A172 (cell line): ENCODE data around the gene NDUFA13. TPM values are rescaled to one million over a fixed set of nuclear protein-coding genes. Genes with fewer than 3 reads are reported as not detected.

Source experiments
- DNase-seq: peaks from one replicate; pipeline ENCODE4 v3.0.0-alpha.2; 2015; ENCODE audit warnings: low spot score
- total RNA-seq: library from RNA; depleted of rRNA; stranded (reverse); fragments of >200 nt; shearing (Covaris generic); gene quantifications from 2 replicates; pipeline ENCODE4 v1.2.3, GENCODE V29; 2014

NDUFA13 gene
- total RNA-seq, 1 experiment from 2014 or later: 101 TPM

DNA sequence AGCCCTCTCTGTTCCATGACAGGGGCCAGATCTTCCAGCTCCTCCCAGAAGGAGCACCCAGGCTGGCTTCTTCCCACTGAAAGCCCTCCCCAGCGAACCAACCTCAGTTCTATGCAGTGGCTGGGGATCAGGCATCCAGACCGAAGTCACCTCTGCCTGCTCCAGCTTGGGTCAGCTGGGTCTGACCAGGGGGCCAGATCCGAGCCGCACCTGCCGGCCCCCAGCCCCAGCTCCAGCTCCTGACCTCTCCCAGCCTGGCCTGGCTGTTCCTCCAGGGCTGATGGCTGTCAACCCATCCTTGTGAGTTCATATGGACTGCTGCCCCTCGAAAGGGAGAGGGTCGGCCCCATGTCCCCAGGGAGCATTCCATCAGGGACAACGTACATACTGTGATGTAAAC, 8.7 kb upstream of the NDUFA13 start:
- DNase-seq: no peak

DNA sequence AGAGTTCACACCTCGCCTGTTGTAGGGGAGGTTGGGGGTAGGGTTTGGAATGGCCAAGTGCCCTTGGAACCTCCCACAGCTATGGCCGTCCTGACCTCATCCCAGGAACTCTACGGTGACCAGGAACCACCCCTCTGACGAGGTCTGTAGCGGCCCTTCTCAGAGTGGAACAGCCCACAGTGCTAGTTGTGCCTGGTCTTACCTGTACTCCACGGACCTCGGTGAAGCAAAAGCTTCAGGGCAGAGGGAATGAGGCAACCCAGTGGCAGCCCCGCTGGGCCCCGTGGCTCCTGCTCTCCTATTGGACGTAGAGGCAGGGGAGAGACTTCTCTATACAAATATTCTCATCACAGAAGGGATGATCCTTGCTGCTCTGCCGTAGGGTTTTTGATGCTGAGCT, 7.8 kb upstream of the NDUFA13 start:
- DNase-seq: no peak

DNA sequence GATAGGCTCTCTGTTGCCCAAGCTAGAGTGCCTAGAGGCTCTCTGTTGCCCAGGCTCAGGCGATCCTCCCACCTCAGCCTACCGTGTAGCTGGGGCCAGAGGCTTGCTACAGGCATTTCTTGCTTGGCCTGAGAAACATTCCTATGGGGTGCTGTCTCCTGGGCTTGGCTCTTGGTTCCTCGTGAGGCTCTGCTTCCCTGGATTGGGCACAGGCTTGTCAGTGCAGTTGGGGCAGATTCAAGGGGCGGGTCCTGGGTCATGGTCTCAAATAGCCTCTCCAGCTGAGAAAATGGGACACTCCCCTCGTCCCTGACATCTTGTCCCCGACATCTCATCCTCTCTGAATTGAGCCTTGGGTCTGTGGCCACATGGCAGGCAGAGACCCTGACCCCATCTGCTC, 5.6 kb upstream of the NDUFA13 start:
- no peak for DNase-seq

DNA sequence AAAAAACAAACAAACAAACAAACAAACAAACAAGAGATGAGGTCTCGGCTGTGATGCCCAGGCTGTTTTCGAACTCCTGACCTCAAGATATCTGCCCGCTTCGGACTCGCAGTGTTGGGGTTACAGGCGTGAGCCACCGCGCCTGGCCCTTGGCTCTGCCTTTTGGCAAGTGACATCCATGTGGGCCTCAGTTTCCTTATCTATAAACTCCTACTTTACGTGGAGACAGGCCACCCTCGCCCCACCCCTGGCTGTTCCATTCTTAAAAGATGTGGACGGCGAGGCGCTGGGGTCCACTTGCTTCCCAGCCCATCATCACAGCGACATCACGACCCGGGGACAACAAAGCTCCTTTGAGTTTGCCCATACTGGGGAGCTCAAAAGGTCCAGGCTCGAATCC, 2.3 kb upstream of the NDUFA13 start:
- no peak for DNase-seq

DNA sequence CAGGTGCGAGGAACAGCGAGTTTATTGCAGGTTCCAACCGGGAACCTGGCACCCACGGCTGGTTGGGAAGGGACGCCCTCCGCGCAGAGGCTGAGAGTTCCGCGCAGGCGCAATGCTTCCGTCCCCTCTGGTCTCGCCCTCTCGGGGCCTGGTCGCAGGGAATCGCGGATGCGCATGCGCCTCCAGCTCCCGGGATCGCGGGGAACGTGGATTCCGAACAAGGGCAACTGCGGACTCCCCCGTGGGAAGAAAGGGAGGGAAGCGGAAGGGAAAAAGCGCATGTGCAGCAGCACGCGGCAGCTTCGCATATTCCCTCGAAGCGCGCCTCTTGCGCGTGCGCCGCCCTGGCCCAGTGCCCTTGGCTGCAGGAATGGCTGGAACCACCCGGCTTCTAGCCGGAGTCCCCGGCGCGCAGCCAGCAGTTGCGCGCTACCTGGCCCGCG, 1.8 kb upstream of the NDUFA13 start:
- no peak for DNase-seq

DNA sequence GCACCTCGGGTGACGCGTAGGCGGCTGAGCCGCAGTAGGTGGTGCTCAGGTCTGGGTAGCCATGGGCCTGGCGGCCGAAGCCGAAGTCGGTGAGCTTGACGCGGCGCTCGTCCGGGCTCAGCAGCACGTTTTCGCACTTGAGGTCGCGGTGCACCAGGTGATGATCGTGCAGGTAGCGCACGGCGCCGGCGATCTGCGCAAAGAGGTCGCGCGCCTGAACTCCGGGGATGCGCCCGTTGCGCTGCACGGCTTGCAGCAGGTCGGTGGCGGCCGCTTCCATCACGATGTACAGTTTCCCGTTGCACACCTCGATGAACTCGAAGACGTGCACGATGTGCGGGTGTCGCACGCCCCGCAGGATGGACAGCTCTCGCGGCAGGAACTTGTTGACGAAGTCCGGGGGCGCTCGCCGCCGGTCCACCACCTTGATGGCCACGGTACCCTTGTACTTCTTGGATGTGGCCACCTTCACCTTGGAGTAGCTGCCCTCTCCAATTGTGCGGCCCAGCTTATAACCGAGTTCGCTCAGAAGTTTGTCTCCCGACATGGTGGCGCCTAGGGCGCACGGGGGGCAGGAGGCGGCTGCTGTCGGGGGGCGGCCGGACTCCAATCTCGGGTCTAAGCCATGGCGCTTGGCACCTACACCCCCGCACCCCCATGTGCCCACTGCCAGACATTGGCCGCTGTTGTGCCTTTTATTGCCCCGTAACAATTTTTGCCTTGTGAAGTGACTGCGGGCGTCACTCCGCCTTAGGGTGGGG, 964 bp upstream of the NDUFA13 start, which contains the start of gene TSSK6:
TSSK6 (minus strand) TSS at position 668 of the 761 bp plus-strand sequence; CDS start at position 547, 121 bp downstream.
- no peak for DNase-seq

DNA sequence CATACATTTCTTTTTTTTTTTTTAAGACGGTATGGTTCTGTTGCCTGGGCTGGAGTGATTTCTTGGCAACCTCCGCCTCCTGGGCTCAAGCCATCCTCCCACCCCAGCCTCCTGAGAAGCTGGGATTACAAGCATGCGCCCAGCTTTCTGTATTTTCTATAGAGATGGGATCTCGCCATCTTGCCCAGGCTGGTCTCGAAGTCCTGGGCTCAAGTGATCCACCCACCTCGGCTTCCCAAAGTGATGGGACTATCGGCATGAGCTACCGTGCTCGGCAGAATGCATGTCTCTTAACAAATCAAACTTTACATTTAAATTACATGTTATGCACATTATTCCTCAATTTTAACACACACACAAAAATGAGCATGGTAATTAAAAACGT, 1.2 kb downstream of the NDUFA13 start:
- no peak for DNase-seq

DNA sequence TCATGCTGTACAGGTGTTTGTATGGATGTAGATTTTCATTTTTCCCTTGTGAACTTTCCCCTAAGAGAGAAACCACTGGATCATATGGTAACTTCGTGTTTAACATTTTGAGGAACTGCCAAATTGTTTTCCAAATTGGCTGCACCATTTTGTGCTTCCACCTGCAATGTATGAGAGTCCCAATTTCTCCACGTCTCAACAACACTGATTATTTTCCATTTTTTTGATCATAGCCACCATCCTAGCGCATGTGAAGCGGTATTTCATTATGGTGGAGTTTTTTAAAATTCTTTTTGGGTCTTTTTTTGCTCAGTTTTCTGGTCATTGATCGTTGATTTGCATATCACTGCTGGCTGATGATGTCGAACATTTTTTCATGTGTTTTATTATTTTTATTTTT, 5.0 kb downstream of the NDUFA13 start:
- no peak for DNase-seq

DNA sequence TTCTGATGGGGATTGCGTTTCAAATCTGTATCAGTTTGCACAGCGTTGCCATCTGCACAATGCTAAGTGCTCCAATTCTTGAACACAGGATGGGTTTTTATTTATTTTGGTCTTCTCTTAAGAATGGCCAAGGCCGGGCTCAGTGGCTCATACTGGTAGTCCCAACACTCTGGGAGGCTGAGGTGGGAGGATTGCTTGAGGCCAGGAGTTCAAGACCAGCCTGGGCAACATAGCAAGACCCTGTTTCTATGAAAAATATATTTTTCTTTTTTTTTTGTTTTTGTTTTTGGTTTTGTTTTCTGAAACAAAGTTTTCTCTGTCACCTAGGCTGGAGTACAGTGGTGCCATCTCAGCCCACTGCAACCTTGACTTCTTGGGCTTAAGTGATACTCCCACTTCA, 7.2 kb downstream of the NDUFA13 start:
- no peak for DNase-seq

DNA sequence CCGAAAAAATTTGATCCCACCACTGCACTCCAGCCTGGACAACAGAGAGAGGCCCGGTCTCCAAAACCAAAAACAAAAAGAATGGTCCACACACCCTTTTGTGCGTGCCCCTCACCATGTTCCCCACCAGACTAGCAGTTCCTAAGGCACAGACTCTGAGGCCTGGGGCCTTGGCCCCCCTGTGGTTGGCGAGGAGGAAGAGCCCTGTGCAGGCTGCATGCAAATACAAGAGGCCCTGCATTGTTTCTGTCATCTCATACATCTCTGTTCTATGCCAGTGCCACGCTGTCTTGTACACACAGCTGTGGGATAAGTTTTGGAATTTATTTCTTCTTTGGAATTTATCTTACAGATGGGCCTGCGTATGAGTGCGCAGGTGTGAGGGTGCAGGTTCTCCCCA, 8.0 kb downstream of the NDUFA13 start:
- DNase-seq: no peak

DNA sequence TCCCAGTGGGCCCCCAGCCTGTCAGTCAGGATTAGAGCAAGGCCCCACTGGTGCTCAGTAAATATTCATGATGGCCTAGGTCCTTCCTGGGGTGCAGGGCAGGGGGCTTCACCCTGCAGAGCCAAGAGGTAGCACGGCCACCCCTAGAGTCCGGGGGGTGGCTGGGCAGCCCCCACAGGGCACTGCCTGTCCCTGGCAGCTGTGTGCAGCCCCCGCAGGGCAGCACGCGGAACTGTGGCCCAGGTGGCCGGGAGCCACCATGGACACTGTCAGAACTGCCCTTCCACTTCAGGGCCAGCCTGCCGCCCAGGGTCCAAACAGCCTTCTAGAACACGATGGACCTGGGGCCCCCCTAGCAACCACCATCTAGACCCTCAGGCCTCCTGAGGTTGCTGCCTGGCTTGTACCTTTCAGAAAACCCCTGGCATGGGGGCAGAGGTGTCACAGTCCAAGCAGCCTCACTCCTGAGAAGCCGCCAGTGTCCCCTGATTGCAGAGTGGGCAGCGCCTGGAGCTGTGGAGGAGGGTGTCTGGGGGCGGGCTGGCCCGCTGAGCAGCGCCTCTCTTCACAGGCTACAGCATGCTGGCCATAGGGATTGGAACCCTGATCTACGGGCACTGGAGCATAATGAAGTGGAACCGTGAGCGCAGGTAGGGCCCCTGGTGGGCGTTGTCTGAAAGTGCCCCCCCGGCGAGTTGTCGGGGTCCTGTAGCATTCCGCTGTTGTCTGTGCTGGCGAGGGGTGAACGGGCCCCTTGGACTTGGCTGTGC, 9.8 kb downstream of the NDUFA13 start:
- no peak for DNase-seq

DNA sequence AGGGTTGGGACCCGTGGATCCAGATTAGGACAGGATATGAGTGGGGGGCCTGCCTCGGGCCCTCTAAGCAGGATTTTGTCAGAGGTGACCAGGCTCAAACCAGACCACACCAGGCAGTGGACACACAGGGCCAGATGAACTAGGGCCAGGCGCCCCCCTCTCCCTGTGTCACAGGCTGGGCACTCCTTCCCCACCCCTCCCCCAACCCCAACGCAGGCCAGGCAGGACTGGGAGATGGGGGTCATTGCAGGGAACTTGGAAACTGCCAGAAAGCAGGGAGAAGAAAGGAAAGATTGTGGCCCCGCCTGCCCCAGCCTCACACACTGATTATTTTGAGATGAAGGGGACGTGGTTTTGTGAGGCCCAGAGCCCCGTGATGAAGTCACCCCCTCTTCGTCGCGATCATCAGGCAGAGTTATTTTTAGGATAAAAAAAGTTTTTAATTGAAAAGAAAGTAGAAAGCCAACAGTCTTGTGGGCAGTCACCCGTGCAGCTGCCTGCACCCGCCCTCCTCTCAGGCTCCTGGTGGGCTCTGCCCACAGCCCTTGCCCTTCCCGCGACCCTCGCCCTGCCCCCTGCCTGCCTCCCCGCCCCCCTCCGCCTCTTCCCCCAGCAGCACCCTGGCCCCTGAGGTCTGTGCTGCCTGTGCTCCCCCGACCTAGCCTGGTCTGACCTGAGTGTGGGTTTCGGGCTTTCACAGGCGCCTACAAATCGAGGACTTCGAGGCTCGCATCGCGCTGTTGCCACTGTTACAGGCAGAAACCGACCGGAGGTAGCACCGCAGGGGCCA, 10.8 kb downstream of the NDUFA13 start:
- no peak for DNase-seq

DNA sequence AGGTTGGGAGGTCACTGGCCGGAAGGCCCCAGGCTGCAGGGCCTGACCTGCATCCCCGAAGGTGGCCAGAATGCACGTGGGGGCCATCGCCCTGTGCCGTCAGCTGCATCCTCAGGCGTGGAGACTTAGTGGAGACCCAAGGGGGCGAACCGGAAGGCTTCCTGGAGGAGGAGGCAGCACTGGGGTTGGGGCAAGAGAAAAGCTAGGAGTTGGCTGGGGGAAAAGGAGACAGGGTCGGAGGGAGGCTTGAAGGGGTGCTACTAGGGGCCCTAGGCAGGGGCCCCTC, 11.3 kb downstream of the NDUFA13 start:
- no peak for DNase-seq

DNA sequence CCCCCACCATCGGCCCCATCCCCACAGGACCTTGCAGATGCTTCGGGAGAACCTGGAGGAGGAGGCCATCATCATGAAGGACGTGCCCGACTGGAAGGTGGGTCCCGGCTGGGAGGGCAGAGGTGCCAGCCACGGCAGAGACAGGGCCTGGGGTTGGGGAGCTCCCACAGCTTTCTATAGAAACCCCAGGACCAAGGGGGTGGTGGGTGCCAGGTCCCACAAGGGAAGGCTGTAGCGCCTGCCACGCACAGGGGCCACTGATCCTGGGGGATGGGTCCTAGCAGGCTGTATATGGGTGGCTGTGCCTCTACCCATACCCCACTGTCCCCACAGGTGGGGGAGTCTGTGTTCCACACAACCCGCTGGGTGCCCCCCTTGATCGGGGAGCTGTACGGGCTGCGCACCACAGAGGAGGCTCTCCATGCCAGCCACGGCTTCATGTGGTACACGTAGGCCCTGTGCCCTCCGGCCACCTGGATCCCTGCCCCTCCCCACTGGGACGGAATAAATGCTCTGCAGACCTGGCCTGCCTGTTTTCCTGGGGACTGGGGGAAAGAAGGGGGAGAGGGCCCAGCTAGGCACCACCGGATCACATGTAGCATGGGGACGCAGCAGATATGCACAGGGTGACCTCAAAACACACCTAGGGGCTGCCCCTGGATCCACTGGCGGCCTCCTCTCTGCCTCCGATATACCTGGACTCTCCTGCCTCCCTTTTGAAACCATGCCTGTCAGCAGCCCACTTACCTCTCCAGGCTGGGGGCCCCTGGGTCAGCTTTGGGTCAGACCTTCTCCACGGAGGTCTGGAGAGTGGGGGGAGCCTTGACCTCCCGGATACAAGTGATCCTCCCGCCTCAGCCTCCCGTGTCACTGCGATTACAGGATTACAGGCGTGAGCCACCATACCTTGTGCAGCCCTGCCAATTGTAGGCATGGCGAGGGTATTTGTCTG, 11.9 kb downstream of the NDUFA13 start:
- DNase-seq: no peak

DNA sequence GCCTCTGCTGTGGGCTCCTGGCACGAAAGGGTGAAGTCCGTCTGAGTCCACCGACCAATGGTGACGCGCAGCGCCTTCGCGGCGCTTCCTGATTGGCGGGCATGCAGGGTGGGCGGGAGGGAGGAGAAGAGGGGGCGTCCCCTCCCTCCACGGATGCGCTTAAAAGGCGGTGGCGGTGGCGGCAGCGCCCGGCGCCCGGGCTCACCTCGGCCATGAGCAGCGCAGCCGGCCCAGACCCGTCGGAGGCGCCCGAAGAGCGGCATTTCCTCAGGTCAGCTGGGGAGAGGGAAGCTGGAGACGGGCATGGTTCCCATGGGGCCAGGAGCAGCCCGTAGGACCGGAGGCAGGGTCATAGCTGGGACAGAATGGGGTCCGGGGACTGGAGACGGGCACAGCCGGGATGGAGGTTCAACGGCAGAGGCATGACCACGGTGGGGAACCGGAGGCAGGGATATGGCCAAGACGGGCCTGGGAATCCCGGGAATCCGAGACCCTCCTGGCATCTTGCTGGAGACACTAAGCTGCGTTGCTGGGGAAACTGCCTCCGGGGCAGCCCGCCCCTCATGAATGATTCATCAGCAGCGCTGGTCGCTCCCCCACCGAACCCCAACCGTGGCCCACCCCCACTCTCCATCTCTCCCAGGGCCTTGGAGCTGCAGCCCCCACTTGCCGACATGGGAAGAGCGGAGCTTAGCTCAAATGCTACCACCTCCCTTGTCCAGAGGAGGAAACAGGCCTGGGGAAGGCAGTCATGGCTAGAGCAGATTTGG, 12.9 kb downstream of the NDUFA13 start, which contains the start of gene YJEFN3:
YJEFN3 (plus strand) TSS at position 191 of the 770 bp plus-strand sequence; CDS start at position 213, 22 bp downstream.
- no peak for DNase-seq

DNA sequence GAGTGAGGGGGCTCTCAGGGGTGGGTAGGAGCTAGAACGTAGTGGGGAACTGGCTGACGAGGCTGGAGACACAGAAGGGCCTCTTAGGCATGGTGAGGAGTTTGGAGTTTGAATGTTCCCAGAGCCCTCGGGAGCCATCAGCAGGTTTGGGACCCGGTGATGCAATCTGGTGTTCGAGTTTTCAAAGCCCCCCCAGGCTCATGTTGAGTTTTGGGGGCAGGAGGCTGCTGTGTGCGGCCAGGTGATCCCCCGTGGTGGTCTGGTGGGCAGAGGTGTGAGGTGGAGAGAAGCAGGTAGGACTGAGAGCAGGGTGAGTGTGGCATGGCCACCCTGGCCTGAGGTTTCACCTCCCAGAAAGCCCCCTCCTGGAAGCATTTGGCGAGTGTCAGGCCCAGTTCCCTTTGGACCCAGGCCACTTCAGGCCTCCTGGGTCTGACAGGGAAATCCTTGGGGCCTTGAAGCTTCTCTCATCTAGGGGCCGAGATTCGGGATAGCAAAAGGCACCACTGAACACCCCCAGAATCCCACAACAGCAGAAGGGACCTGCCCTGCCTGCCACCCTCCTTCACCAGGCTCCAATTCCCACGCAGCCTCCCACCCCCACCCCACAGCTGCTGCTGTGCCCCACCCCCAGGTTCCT, 13.9 kb downstream of the NDUFA13 start:
- no peak for DNase-seq

DNA sequence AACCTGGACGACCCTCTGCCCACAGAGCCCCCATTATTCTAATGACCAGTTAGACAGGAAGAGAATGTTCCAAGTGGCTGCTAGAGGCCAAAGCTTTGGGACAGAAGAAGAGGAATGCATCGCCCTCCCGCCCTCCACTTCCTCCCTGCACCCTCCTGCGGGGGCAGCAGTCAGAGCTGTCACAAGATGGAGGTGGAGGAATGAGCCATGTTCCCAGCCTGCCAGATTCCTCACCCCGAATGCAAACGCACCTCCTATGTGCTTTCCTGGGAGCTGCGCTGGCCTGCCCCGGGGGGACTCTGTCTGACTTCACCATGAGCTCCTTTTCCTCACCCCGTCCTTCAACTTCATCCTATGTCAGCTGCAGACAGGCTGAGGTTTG, 14.4 kb downstream of the NDUFA13 start:
- no peak for DNase-seq

DNA sequence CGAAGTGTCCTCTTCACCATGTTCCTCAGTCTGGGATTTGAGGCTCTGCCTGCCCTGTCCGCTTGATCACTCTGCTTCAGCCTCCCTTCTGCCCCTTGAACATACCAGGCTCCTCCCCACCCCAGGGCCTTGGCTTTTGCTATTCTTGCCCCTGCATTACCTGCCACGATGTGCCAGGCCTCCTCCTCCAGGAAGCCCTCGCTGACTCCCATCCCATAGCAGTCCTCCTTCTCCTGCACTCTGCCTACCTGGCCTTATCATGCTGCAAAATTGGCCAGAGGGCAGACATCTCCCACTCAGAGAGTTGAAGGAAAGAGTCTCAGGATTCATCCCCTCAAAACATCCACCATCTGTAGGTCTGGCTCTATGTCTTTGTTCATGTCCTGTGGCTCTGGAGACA, 14.9 kb downstream of the NDUFA13 start:
- DNase-seq: no peak

DNA sequence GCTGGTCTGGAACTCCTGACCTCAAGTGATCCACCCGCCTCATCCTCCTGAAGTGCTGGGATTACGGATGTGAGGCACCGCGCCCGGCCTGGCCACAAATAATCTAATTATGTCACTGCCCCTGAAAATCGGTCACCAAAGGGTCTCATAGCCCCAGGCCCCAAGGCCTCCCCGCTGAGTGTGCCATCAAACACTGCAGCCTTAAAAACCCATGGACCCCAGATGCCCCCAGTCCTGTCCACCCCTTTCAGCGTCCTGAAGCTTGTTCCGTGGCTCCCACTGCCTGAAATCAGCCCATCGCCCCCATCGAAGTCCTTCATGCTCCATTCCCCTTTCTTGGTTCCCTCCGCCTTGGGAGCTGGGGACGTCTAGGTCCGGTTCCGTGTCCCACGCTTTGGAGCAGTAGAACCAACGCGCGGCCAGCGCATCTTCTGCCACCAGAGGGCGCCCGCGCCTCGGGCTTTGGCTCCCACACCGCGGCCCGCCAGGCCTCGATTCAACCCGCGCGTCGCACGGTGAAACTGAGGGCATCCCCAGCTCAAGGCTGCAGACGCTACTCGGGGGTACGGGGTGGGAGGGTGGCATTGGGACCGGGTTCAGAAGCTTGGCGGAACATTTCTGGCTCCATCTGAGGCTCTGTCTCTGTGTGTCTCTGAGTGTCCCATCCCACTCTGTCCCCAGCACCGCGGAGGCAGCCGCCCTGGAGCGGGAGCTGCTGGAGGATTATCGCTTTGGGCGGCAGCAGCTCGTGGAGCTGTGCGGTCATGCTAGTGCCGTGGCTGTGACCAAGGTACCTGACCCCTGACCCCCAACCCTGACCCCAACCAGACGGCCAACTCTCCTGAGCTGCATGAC, 16.2 kb downstream of the NDUFA13 start:
- DNase-seq: peak; percentile 34
